Mucosa of descending colon (tissue), 3 donors: ENCODE data around the gene POLR2C. TPM values are rescaled to one million over a fixed set of nuclear protein-coding genes. Genes with fewer than 3 reads are reported as not detected.

Experiments
- ATAC-seq: fragments of 200-7000 bp; cut with Tn5 transposase; one replicate; pipeline ENCODE4 v1.9.1; 2020; ENCODE audit warnings: mild to moderate bottlenecking, moderate library complexity
- DNase-seq, 3 donors: peaks; one replicate each; pipeline ENCODE4 v3.0.0-alpha.2; 2020
- H3K36me3 ChIP-seq: fragments of 200-600 bp; one replicate; pipeline ENCODE4 v1.8.0; 2021; ENCODE audit warnings: low read depth, mild to moderate bottlenecking
- H3K4me1 ChIP-seq: fragments of 200-600 bp; one replicate; pipeline ENCODE4 v1.8.0; 2021; ENCODE audit warnings: low read depth, mild to moderate bottlenecking
- H3K4me3 ChIP-seq: fragments of 200-600 bp; one replicate; pipeline ENCODE4 v1.8.0; 2021; ENCODE audit warnings: mild to moderate bottlenecking
- H3K9me3 ChIP-seq: fragments of 200-600 bp; one replicate; pipeline ENCODE4 v1.8.0; 2021; ENCODE audit warnings: mild to moderate bottlenecking
- intact Hi-C, 2 donors: fragments of 100-400 bp; cut with DNase I in 1 of 2; cut with micrococcal nuclease in 1 of 2; formaldehyde crosslinking; loops; one replicate each; pipeline versions ENCODE4 v1.11.0 to v1.11.1; 2022; cut with DNase I, micrococcal nuclease
- total RNA-seq, 3 donors: library from RNA; stranded (reverse); fragmentation: NEBNext Ultra II Directional in 2 of 3; extraction: Animal tissue kit (Norgen Biotek cat#: 25700) in 2 of 3; gene quantifications; one replicate each; pipeline versions ENCODE4 v1.2.1 to v1.2.4, GENCODE V29; 2021 to 2023
- TF ChIP-seq, protein P1 (sequence below): fragments of 200-600 bp; IDR thresholded peaks from one replicate; pipeline ENCODE4 v1.8.0; 2022; ENCODE audit warnings: antibody characterized with exemption, mild to moderate bottlenecking
- donor health status: DM: no; HTN: no; CAD: no; lungs with moderate emphysema.
- donor health status: DM: no; HTN: no; CAD: no.
- donor health status: DM: no; HTN: yes; CAD: no.

The POLR2C gene
- total RNA-seq, 3 donors from 2014 or later = 50.0 to 51.3 (median 51.0) TPM

DNA sequence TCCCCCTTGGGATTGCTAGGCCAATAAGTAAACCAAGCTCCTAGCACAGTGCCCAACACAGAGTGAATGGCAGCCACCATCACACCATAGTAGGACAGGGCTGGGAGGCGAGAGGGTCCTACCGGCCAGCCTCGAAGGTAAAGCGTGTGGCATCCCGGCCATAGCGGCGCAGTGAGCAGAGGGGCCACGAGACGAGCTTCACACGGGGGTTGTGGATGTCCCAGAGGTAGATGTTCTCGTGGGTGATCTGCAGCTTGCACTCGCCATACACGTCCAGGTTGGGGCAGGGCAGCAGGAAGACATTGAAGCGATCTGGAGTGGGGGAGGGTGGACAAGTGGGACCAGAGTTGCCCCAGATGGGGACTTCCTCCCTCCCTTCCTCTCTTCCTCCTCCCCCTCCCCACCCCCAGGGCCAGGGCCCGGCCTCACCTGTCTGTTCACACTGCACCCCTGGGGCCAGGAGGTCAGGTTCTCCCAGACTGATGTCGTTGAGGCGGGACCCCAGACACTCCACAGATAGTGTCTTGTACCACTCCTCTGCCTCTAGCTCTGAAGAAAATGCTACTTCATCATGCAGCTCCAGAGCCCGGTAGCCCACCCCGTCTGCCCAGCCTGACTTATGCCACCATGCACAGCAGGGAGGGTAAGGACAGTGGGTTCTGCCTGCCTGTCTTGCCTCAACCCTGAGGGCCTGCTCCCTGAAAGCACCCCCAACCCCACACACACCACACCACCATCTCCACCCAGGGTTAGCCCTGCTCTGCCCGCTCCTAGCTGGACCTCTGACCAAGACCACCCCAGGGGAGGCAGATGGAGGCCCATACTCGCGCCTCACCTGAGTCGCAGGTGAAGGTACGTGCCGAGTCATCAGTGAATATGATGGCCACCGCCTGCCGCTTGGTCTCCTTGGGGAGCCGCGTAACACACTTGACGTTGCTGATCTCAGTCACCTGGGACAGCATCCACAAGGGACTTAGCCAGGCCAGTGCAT is 12.5 kb downstream of the POLR2C start:
- Histone ChIP-seq H3K36me3 (peaks cover 11% of the 10 kb centered on the region), H3K4me3 (no peak overlapping the region), H3K4me1 (peaks cover 30% of the 10 kb centered on the region), H3K9me3 (no peaks in the 10 kb centered on the region)
- ATAC-seq (no peak), DNase-seq (no peak)
- intact Hi-C loops = no loop called here
- TF ChIP-seq, protein P1, sequence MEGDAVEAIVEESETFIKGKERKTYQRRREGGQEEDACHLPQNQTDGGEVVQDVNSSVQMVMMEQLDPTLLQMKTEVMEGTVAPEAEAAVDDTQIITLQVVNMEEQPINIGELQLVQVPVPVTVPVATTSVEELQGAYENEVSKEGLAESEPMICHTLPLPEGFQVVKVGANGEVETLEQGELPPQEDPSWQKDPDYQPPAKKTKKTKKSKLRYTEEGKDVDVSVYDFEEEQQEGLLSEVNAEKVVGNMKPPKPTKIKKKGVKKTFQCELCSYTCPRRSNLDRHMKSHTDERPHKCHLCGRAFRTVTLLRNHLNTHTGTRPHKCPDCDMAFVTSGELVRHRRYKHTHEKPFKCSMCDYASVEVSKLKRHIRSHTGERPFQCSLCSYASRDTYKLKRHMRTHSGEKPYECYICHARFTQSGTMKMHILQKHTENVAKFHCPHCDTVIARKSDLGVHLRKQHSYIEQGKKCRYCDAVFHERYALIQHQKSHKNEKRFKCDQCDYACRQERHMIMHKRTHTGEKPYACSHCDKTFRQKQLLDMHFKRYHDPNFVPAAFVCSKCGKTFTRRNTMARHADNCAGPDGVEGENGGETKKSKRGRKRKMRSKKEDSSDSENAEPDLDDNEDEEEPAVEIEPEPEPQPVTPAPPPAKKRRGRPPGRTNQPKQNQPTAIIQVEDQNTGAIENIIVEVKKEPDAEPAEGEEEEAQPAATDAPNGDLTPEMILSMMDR = no peak

DNA sequence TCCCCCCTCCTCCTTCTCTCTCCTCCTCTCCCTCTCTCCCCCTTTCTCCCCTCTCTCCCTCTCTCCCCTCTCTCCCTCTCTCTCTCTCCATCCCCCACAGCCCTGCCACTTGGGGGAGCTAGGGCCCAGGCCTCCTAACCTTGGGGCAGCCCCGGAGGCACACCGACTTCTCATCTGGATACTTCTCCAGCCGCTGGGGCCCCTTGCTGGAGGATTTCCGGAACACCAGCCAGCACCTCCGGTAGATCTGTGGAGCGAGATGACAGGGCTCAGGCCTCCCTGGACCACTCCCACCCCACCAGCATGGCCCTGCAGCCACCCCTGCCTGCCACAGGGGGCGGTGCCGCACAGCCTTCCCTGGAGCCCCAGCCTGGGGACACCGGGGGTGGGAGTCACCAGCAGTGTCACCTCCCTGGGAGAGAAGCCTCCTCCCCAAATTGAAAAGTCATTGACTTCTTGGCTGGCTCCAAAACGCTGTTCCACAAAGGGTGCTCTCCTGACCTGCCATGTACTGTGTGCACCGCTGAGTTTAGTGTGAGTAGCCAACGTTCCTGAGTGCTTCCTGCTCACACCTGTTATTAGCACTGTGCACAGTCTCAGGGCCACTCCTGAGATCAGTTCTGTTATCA is 13.3 kb downstream of the POLR2C start:
- ATAC-seq (no peak), DNase-seq (peak in 2 of 3 donors; percentile 51 to 67)
- Histone ChIP-seq H3K4me3 (no peak overlapping the region), H3K4me1 (peaks cover 30% of the 10 kb centered on the region), H3K36me3 (peaks cover 7% of the 10 kb centered on the region), H3K9me3 (no peaks in the 10 kb centered on the region)
- TF ChIP-seq, protein P1 = peak; percentile 13
- intact Hi-C loops = no loop called here

DNA sequence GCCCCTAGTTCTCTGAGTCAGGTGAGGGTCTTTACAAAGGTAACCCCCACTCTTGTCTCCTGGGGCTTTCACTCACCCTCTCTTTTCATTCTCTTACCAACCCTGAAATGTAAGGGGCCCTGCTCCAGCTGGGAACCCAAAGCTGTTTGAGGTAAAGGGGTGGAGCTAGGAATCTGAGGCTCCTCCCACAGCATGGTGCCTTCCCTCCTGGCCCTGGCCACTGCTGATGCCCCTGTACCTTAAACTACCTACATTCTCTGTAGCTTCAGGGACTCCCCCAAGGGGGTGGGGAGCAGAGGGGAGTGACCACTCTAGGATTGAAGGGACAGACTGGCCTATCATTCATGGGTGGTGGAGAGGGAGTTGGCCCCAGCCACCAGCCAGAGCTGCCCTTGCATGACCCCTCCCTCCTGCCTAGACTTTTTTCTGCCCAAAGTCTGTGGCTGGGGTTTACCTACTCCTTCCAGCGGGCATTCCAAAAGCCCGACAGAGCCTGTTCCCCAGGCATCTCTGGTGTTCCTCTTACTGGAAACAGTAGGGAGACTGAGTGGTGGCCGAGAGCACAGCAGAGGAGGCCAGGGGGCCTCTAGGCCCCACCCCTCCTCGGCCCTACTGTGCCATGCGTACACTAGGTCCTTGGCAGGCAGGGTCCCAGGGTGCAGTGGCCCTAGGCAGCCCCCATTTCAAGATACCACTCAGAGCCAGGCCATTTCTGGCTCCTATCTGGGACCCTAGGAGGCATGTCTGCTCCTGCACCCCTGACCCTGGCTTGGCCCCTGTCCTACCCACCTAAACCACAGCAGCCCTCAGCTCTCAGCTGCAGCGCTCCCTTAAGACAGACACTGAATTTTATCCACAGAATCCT is 14.3 kb downstream of the POLR2C start:
- Histone ChIP-seq H3K4me3 (no peak overlapping the region), H3K36me3 (peaks cover 7% of the 10 kb centered on the region), H3K4me1 (peaks cover 24% of the 10 kb centered on the region), H3K9me3 (no peaks in the 10 kb centered on the region)
- intact Hi-C loops = no loop called here
- TF ChIP-seq, protein P1 = no peak
- ATAC-seq (no peak), DNase-seq (peak in 1 of 3 donors; percentile 28)

DNA sequence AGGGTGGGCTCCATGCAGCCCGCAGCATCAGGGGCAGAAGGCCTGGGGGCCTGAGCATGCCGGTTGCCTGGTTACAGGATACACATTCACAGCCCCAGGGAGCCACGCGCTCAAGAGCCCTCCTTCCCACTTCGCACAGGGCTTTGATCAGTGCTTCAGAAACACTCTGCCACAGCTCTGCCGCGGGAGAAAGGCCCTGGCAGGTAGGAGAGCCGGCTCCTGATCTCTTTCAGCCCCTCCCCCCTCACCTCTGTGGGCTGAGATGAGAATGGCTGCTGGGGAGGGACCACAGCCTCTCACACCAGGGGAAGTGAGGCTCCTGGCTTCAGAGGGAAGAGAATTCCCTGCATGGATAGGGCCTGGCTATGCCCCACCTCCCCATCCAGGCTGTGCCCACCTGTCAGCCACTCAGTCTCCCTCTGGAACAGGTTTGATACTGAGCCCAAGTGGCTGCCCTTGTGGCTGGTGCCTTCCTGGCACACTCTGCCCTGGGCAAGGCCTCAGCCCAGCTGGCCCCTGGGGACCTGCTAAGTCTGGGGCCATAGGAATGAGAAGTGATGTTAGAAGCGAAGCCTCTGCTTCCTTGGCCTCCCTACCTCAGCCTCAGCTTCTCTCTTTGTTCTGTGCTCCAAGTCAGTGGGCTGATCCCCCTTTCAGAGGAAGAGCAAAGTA is 15.2 kb downstream of the POLR2C start:
- Histone ChIP-seq H3K9me3 (no peaks in the 10 kb centered on the region), H3K4me1 (peaks cover 24% of the 10 kb centered on the region), H3K4me3 (no peak overlapping the region), H3K36me3 (peaks cover 4% of the 10 kb centered on the region)
- DNase-seq (no peak), ATAC-seq (no peak)
- TF ChIP-seq, protein P1 = no peak
- intact Hi-C loops = no loop called here
